Glutamatergic neuron (in vitro differentiated cells): ENCODE data around the gene UNC13D. TPM values are rescaled to one million over a fixed set of nuclear protein-coding genes. Genes with fewer than 3 reads are reported as not detected.

Experiments
- DNase-seq: peaks from one replicate; pipeline ENCODE4 v3.0.0; 2022
- H3K27ac Mint-ChIP-seq: one replicate; pipeline ENCODE4 v1.8.0; 2020; ENCODE audit warnings: mild to moderate bottlenecking, mixed read lengths, inconsistent platforms; ENCODE audit not compliant: unreplicated experiment
- H3K27me3 Mint-ChIP-seq: one replicate; pipeline ENCODE4 v1.8.0; 2020; ENCODE audit warnings: mild to moderate bottlenecking, moderate library complexity, mixed read lengths, inconsistent platforms; ENCODE audit not compliant: unreplicated experiment
- H3K36me3 Mint-ChIP-seq: one replicate; pipeline ENCODE4 v1.8.0; 2020; ENCODE audit warnings: mild to moderate bottlenecking, mixed read lengths, inconsistent platforms; ENCODE audit not compliant: unreplicated experiment
- H3K4me1 Mint-ChIP-seq: one replicate; pipeline ENCODE4 v1.8.0; 2020; ENCODE audit warnings: mild to moderate bottlenecking, low read depth, mixed read lengths, inconsistent platforms; ENCODE audit not compliant: unreplicated experiment
- H3K4me3 Mint-ChIP-seq: one replicate; pipeline ENCODE4 v1.8.0; 2020; ENCODE audit warnings: mild to moderate bottlenecking, mixed read lengths, inconsistent platforms; ENCODE audit not compliant: unreplicated experiment
- H3K9me3 Mint-ChIP-seq: one replicate; pipeline ENCODE4 v1.8.0; 2020; ENCODE audit warnings: mild to moderate bottlenecking, moderate library complexity, mixed read lengths, inconsistent platforms; ENCODE audit not compliant: unreplicated experiment
- CTCF ChIP-seq: fragments of 200-600 bp; sonication (generic); IDR thresholded peaks from one replicate; pipeline ENCODE4 v1.5.0; 2021; ENCODE audit not compliant: partially characterized antibody, unreplicated experiment
- total RNA-seq: library from RNA; stranded (reverse); fragmentation: NEBNext Ultra II Directional; extraction: Animal tissue kit (Norgen Biotek cat#: 25700); gene quantifications from one replicate; pipeline ENCODE4 v1.2.1, GENCODE V29; 2021; ENCODE audit not compliant: unreplicated experiment

UNC13D gene
- total RNA-seq, 1 donor from 2014 or later, result 2.4 TPM

DNA sequence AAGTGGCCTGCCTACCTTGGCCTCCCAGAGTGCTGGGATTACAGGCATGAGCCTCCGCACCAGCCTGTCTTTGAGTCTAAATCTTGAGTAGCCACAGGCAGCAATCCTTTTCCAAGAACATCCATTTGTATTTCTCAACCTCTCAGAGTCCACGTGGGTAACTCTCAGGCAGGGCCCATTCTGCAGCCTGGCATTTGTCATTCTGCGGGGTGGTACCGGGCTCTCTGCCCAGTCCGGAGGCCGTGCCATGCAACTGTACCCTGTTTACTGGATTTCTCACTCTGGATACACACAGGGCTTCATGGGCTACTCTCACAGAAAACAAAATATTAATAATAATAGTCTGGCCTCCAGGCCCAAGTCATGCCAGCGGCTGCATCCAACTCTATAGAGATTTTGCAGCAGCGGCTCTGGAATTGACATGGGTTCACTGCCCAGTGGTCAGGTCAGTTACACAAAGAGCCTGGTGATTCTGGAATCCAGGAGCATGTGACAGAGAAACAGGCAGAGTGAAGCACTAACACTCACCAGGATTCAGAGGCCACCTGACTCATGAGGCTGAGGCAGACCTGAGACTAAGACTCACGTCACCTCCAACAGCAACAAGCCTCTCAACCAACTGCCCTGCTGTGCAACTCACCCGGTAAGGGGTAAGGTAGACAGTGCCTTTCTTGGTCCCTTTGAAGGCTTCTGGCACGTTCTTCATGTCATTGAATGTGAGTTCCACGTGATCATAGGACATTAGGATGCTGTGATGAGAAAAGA lies 6.9 kb upstream of the UNC13D start:
- no peak for DNase-seq
- no peak for TF ChIP-seq CTCF
- H3K36me3 Mint-ChIP-seq, result no peaks in the 10 kb centered on the region
- peaks cover 6% of the 10 kb centered on the region for H3K9me3 Mint-ChIP-seq
- H3K4me3 Mint-ChIP-seq, result no peak overlapping the region
- no peak overlapping the region for H3K27ac Mint-ChIP-seq
- no peaks in the 10 kb centered on the region for H3K27me3 Mint-ChIP-seq
- H3K4me1 Mint-ChIP-seq, result peaks cover 4% of the 10 kb centered on the region

GRCh38 chr17:75849724-75850123 lies 5.5 kb upstream of the UNC13D start:
- no peak for DNase-seq
- Mint-ChIP-seq H3K4me3 (no peak overlapping the region), H3K27ac (no peak overlapping the region), H3K4me1 (peaks cover 8% of the 10 kb centered on the region), H3K9me3 (peaks cover 6% of the 10 kb centered on the region), H3K27me3 (no peaks in the 10 kb centered on the region), H3K36me3 (no peaks in the 10 kb centered on the region)
- no peak for TF ChIP-seq CTCF

GRCh38 chr17:75849279-75849646 lies 5.1 kb upstream of the UNC13D start:
- Mint-ChIP-seq H3K4me3 (no peak overlapping the region), H3K27ac (no peak overlapping the region), H3K27me3 (no peaks in the 10 kb centered on the region), H3K36me3 (no peaks in the 10 kb centered on the region), H3K4me1 (peaks cover 7% of the 10 kb centered on the region), H3K9me3 (peaks cover 5% of the 10 kb centered on the region)
- DNase-seq, result no peak
- no peak for TF ChIP-seq CTCF

DNA sequence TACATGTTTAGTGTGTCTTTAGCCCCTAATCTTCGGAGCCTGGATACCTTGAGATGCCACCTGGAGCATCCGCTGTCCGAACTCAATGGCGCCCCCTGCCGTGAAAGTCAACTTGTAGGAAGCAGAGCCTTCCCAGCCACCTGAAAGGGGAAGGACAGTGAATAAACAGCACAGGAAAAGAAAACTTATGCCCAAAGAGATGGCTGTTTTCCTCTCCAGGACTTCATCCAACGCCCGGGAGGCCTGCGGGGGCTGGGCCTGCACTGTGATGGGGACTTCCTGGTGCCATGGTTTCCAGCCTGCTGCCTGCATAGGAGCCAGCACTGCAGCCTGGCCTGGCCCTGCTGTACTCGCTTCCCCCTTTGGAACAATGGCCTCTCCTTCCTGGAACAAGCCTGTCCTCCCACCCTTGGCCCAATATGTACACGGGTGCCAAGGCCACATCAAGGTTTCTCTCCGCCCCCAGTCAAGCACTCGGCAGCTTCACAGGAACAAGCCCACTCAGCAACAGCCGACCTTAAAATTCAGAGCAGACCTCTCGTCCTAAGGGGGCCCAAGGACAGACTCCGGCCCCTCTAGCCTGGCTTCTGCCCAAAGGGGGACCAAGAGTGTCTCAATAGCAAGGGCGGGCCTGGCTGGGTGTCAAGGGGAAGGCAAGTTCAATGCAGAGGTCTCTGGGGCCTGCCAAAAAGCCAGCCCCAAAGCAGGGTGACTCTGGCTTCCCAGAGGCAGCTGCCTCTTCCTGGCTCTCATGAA lies 4.5 kb upstream of the UNC13D start:
- Mint-ChIP-seq H3K4me1 (peaks cover 4% of the 10 kb centered on the region), H3K4me3 (no peak overlapping the region), H3K27me3 (no peaks in the 10 kb centered on the region), H3K27ac (no peak overlapping the region), H3K9me3 (peaks cover 4% of the 10 kb centered on the region), H3K36me3 (no peaks in the 10 kb centered on the region)
- DNase-seq, result peak; percentile 86
- peak; percentile 74 for TF ChIP-seq CTCF
